Raji (cell line): Measurements from ENCODE around the gene MAGI1.

Experiments
- POLR2A ChIP-seq: IDR thresholded peaks from 2 replicates; pipeline ENCODE4 v1.6.1; 2011; ENCODE audit warnings: low read depth, low read length, control low read depth; ENCODE audit not compliant: insufficient read depth

Gene MAGI1

GRCh38 chr3:65896321-65896720 lies 142.4 kb downstream of the MAGI1 start:
- TF ChIP-seq POLR2A, result no peak

- TF ChIP-seq POLR2A, result no peak
These were observed 143.9 kb downstream of the MAGI1 start for GRCh38 chr3:65894679-65895453.

- TF ChIP-seq POLR2A, result no peak
These were observed 144.6 kb downstream of the MAGI1 start for GRCh38 chr3:65894126-65894525.

- no peak for TF ChIP-seq POLR2A
These were observed 145.1 kb downstream of the MAGI1 start for GRCh38 chr3:65893631-65894030.

GRCh38 chr3:65890328-65890727 lies 148.4 kb downstream of the MAGI1 start:
- TF ChIP-seq POLR2A, result no peak

- no peak for TF ChIP-seq POLR2A
These were observed 149.0 kb downstream of the MAGI1 start for GRCh38 chr3:65889707-65890099.

- no peak for TF ChIP-seq POLR2A
These were observed 149.6 kb downstream of the MAGI1 start for GRCh38 chr3:65888980-65889706.

GRCh38 chr3:65888196-65888595 lies 150.5 kb downstream of the MAGI1 start:
- TF ChIP-seq POLR2A, result no peak

GRCh38 chr3:65886391-65886790 lies 152.3 kb downstream of the MAGI1 start:
- TF ChIP-seq POLR2A, result no peak

GRCh38 chr3:65884071-65884470 lies 154.6 kb downstream of the MAGI1 start:
- TF ChIP-seq POLR2A, result no peak

- no peak for TF ChIP-seq POLR2A
These were observed 155.1 kb downstream of the MAGI1 start for GRCh38 chr3:65883613-65884012.

- TF ChIP-seq POLR2A, result no peak
These were observed 158.4 kb downstream of the MAGI1 start for GRCh38 chr3:65880350-65880749.

- no peak for TF ChIP-seq POLR2A
These were observed 159.3 kb downstream of the MAGI1 start for GRCh38 chr3:65879372-65879771.

- TF ChIP-seq POLR2A, result no peak
These were observed 159.9 kb downstream of the MAGI1 start for GRCh38 chr3:65878831-65879230.

- no peak for TF ChIP-seq POLR2A
These were observed 161.6 kb downstream of the MAGI1 start for GRCh38 chr3:65877160-65877559.

- no peak for TF ChIP-seq POLR2A
These were observed 162.7 kb downstream of the MAGI1 start for GRCh38 chr3:65876028-65876420.
